Smooth muscle cell of the brain vasculature (primary cell): ENCODE measurements around the gene CELA2B.
"Not testable (repeated sequence)": the region's sequence is repeated elsewhere in the genome, so short reads cannot be mapped to it uniquely, and the experiment has no call there.

Experiments used
- DNase-seq: peaks from one replicate; pipeline ENCODE4 v3.0.0-alpha.2; 2012; ENCODE audit warnings: low read depth, low spot score

Gene CELA2B

DNA sequence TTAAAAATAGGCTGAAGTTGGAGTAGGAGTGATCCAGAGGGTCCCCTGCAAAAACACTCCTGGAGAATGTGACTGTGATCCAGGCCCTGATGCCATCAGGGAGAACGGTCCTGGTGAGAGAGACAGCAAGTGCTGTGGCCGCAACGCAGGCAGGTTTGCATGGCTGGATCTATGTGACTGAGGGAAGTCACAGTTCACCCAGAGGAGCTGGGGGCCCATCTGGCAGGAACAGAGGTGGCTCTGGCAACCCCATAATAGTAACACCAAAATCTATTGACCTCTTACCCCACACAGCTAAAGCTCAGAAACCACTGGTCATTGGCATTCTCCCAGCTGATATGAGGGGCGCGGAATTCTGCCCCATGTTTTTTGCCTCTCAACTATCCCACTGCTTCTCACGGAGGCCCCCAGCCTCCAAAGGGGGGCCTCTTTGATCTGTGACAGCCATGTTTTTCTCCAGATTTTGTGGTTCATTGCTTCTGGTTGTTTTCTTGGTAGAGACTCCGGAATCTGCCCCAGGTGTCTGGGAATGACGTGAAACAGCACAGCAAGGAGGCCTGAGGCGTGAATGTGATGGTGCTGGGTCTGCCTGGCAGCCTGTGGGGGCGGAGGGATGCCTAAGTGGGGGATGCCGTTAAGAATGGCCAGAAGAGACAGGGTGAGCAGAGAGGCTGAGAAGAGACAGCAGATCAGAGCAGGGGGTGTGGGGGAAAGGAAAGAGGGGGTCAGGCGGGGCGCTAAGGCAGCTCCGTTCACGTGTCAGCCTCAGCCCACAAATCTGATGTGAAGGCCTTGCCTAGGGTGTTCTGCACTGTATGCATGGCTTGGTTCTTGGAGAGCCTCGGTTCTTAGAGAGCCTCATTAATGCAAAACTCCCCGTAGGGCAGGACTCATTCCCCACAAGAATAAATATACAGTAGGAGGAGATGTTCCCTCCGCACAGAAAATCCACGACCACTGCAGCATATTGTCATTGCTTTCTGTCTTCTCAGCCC, 24.6 kb downstream of the CELA2B start:
- DNase-seq = no peak

GRCh38 chr1:15501208-15502032, 25.5 kb downstream of the CELA2B start:
- peak; percentile 18 for DNase-seq

DNA sequence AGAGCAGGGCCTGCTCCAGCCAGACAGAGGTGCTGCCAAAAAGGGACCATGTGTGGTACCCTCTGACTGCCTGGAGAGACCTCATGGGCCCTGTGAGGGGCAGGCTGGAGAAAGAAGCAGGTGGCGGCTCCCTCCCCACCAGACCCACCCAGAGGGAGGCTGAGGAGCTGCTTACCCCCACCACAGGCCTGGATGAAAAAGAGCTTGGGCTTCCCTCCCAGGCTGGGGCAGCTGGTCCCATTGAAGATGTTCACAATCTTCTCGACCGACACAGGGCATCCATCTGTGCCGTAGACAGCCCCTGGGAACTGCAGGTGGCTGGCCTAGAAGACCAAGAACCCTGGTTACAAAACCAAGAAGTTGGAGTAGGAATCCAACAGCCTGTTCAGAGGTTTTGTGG, 28.5 kb downstream of the CELA2B start:
- no peak for DNase-seq

GRCh38 chr1:15506831-15507230, 30.9 kb downstream of the CELA2B start:
- DNase-seq = no peak

- DNase-seq = no peak
Observed at GRCh38 chr1:15507278-15507677, 31.4 kb downstream of the CELA2B start.

- DNase-seq = no peak
Observed at GRCh38 chr1:15508700-15509487, 33.0 kb downstream of the CELA2B start.

DNA sequence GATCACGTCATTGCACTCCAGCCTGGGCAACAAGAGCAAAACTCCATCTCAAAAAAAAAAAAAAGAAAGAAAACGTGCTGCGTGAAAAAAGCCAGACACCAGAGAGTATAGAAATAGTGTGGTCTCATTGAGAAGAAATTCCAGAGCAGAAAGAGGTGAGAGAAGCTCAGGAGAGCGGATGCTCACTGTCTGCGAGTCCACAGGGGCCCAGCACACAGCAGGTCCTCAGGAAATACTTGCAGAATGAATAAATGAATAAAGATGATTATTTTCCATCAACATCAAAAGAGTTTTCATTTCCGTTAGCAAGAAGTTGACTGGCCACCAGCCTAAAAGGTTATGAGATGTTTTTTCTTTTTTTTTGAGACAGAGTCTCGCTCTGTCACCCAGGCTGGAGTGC, 33.7 kb downstream of the CELA2B start:
- DNase-seq = no peak

- no peak for DNase-seq
Observed at GRCh38 chr1:15510611-15511405, 34.9 kb downstream of the CELA2B start.

GRCh38 chr1:15513192-15513591, 37.3 kb downstream of the CELA2B start:
- DNase-seq = no peak

DNA sequence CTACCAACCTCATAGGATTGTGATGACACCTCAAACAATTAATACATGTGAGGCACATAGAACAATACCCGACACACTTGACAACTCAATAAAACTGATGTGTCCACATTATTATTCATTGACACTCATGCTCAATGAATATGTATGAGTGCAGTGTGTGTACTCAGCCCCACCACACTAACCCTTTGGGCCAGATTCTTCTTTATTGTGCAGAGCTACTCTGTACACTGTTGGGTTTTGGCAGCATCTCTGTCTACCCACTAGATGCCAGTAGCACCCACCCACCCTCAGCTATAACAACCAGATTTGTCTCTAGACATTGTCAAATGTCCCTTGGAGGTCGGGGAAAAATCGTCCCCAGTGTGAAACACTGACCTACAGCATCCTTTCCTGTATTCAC, 38.0 kb downstream of the CELA2B start:
- DNase-seq = no peak

GRCh38 chr1:15514557-15514956, 38.7 kb downstream of the CELA2B start:
- DNase-seq = not testable (repeated sequence)

DNA sequence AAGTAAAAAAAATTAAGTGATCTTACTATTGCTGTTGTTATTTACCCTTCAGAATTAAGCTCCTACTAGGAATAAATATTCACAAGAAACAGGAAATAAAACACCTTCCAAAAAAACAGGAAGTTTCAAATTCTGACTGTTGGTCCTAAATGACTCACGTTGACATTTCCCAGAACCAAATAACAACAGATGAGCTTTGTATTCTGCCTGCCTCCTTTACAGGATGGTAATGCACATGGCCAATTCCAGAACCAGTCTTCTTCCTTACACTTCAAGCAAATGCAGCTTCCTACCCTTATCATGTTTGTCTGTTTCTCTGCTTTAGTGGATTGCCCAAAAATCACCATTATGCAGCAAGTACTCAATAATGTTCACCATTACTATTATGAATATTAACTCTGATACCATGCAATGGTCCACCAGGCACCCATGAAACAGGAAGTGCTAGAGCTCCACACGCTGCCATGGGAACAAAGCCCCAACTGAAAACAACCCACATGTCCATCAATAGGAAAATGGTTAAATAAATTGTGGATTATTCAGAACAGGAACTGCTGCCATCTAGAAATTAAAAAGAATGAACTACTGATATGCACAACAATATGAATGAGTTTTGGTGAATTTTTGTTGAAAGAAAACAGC, 39.2 kb downstream of the CELA2B start:
- no peak for DNase-seq

GRCh38 chr1:15519625-15520024, 43.7 kb downstream of the CELA2B start:
- DNase-seq = no peak

- not testable (repeated sequence) for DNase-seq
Observed at GRCh38 chr1:15521206-15521906, 45.5 kb downstream of the CELA2B start.

DNA sequence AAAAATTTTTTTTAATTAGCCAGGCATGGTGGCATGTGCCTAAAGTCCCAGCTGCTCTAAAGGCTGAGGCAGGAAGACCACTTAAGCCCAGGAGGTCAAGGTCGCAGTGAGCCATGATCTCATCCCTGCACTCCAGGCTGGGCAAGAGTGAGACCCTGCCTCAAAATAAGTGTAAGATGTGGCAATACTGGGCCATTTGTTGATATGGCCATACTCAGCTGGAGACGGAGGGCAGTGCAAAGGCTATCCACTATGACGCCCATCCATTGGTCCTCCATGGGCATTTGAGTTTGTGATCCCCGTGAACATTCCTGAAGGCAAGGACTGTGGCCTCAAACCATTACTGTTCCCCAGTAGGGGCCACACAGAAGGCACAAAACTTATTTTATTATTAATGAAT, 46.6 kb downstream of the CELA2B start:
- no peak for DNase-seq

- DNase-seq = peak; percentile 10
Observed at GRCh38 chr1:15523104-15524020, 47.5 kb downstream of the CELA2B start.

GRCh38 chr1:15524021-15524282, 48.0 kb downstream of the CELA2B start, which contains the start of gene CASP9:
Gene CASP9 (minus strand): TSS chr1:15524215. CDS start chr1:15524200, 15 bp downstream.
- DNase-seq = no peak

DNA sequence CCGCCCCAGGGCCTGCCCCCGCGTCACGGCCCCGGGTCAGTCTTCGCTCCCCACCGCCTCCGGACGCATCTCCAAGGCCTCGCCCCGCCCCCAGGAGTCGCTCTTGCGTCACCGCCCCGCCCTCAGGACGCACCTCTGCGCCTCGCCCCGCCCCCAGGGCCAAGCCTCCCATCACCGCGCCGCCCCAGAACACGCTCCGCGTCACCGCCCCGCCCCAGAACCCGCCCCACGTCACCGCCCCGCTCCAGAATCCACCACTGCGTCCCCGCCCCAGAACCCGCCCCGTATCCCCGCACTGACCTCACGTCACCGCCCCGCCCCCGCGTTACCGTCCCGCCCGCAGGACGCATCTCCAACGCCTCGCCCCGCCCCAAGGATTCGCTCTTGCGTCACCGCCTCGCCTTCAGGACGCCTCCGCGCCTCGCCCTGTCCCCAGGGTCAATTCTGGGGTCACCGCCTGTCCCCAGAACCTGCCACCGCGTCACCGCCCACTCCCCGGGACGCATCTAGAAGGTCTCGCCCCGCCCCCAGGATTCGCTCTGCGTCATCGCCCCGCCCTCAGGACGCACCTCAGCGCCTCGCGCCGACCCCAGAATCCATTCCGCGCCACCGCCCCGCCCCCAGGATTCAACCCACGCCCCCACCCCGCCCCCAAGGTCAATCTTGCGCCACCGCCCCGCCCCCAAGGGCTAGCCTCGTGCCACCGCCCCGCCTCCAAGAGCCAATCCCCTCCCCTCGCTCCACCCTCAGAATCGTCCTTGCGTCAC, 48.6 kb downstream of the CELA2B start:
- DNase-seq = peak; percentile 94
